GM12878 (cell line): ENCODE results near the gene PTS. TPM values are rescaled to one million over a fixed set of nuclear protein-coding genes. Genes with fewer than 3 reads are reported as not detected.
A peak's percentile ranks its signal among the peaks of the same experiment; 100 is the strongest.

Source experiments
- ATAC-seq: fragments of 200-7000 bp; cut with Tn5 transposase; 3 replicates; pipeline ENCODE4 v1.9.1; 2020; ENCODE audit warnings: mild to moderate bottlenecking, moderate library complexity
- BruUV-seq: library from RNA; stranded (reverse); fragments of 400-500 nt; replicated peaks from 2 replicates; lab custom pipeline; 2021; lab: Mats Ljungman, UMichigan
- CTCF ChIA-PET: fragments of 300-600 bp; sonication (Branson Sonifier 250); formaldehyde crosslinking; extraction: SDS; loops from one replicate; lab custom pipeline; 2021; ENCODE audit warnings: inconsistent platforms; lab: Yijun Ruan, JAX
- POLR2A ChIA-PET: fragments of 350-600 bp; formaldehyde crosslinking; extraction: SDS; loops from one replicate; lab custom pipeline; 2021; ENCODE audit warnings: inconsistent platforms; lab: Charles Lee
- RAD21 ChIA-PET: fragments of 300-600 bp; sonication (Branson Sonifier 250); formaldehyde crosslinking; loops from one replicate; lab custom pipeline; 2023; ENCODE audit warnings: antibody characterized with exemption; ENCODE audit not compliant: unreplicated experiment; lab: Charles Lee
- SMC1A ChIA-PET: fragments of 300-600 bp; sonication (Branson Sonifier 250); formaldehyde crosslinking; loops from one replicate; lab custom pipeline; 2023; ENCODE audit not compliant: unreplicated experiment, uncharacterized antibody; lab: Charles Lee
- DNase-seq: peaks from one replicate; pipeline ENCODE4 v3.0.0-alpha.2; 2011; ENCODE audit warnings: low read depth, low spot score
- FAIRE-seq: peaks from 3 replicates; lab custom pipeline; 2011; peaks lifted over from hg19 to GRCh38; lab: Jason Lieb, UNC
- H2AFZ ChIP-seq: 2 replicates; pipeline ENCODE4 v1.6.0; 2011; ENCODE audit warnings: low read depth, low read length, control low read depth; ENCODE audit not compliant: control insufficient read depth
- H3K27ac ChIP-seq: 2 replicates; pipeline ENCODE4 v1.5.1; 2011; ENCODE audit warnings: control low read depth; ENCODE audit not compliant: control insufficient read depth, insufficient read depth
- H3K27me3 ChIP-seq, 2 experiments: replicated peaks in 1 of 2; 2 replicates each; pipeline versions ENCODE4 v1.6.0 to v1.6.1; 2011; ENCODE audit warnings: low read length in 1 of 2; ENCODE audit not compliant: control insufficient read depth in 2 of 2, insufficient read depth in 2 of 2
- H3K36me3 ChIP-seq, 2 experiments: 2 replicates each; pipeline ENCODE4 v1.5.1; 2011; ENCODE audit warnings: low read length in 1 of 2; ENCODE audit not compliant: control insufficient read depth in 2 of 2, insufficient read depth in 2 of 2
- H3K4me1 ChIP-seq: 2 replicates; pipeline ENCODE4 v1.6.1; 2011; ENCODE audit warnings: mild to moderate bottlenecking, low read length, moderate library complexity, mixed read lengths; ENCODE audit not compliant: control insufficient read depth, insufficient read depth
- H3K4me2 ChIP-seq: 2 replicates; pipeline ENCODE4 v1.6.0; 2011; ENCODE audit warnings: control low read depth; ENCODE audit not compliant: control insufficient read depth, insufficient read depth
- H3K4me3 ChIP-seq: fragments of 200-600 bp; sonication (generic); 2 replicates; pipeline ENCODE4 v1.5.1; 2016
- H3K79me2 ChIP-seq: 2 replicates; pipeline ENCODE4 v1.6.0; 2011; ENCODE audit warnings: low read length; ENCODE audit not compliant: control insufficient read depth, insufficient read depth
- H3K9ac ChIP-seq: 2 replicates; pipeline ENCODE4 v1.8.0; 2011; ENCODE audit warnings: low read length, control low read depth, mixed read lengths; ENCODE audit not compliant: control insufficient read depth, insufficient read depth
- H3K9me3 ChIP-seq: replicated peaks from 3 replicates; pipeline ENCODE4 v1.5.1; 2011; ENCODE audit warnings: mild to moderate bottlenecking, low read length; ENCODE audit not compliant: control insufficient read depth, insufficient read depth
- H4K20me1 ChIP-seq: 2 replicates; pipeline ENCODE4 v1.6.0; 2011; ENCODE audit not compliant: control insufficient read depth, insufficient read depth
- BRCA1 ChIP-seq: IDR thresholded peaks from 2 replicates; pipeline ENCODE4 v1.6.1; 2011; ENCODE audit warnings: low read depth, low read length, improper control_type of control experiment
- CBX5 ChIP-seq: sonication (generic); IDR thresholded peaks from 2 replicates; pipeline ENCODE4 v1.6.1; 2016; ENCODE audit warnings: low read depth, moderate library complexity, mild to moderate bottlenecking, inconsistent platforms
- NFXL1 ChIP-seq: fragments of 450-650 bp; IDR thresholded peaks from 2 replicates; pipeline ENCODE4 v1.6.1; 2017; ENCODE audit warnings: antibody characterized with exemption, mild to moderate bottlenecking, borderline replicate concordance
- PML ChIP-seq: IDR thresholded peaks from 2 replicates; pipeline ENCODE4 v1.6.1; 2012; ENCODE audit warnings: low read length, inconsistent platforms
- RUNX3 ChIP-seq: IDR thresholded peaks from 2 replicates; pipeline ENCODE4 v1.6.1; 2012; ENCODE audit warnings: low read length, inconsistent platforms
- SIN3A ChIP-seq: IDR thresholded peaks from 2 replicates; pipeline ENCODE4 v1.6.1; 2012; ENCODE audit warnings: low read depth, low read length, improper control_type of control experiment
- STAT3 ChIP-seq: IDR thresholded peaks from 2 replicates; pipeline ENCODE4 v1.6.1; 2011; ENCODE audit warnings: low read depth, low read length, improper control_type of control experiment
- ZZZ3 ChIP-seq: IDR thresholded peaks from 2 replicates; pipeline ENCODE4 v1.6.1; 2011; ENCODE audit warnings: low read depth; ENCODE audit not compliant: control insufficient read depth, insufficient read length
- WGBS: methylation state at CpG from one replicate; pipeline ENCODE4 v1.1.6; 2016; ENCODE audit warnings: low lambda C conversion rate; ENCODE audit not compliant: insufficient replicate concordance, insufficient coverage; ENCODE audit errors: missing lambda C conversion rate; 5-methylcytosine and 5-hydroxymethylcytosine counted together
- in situ Hi-C: fragments of 300-500 bp; cut with MboI; formaldehyde crosslinking; loops from 9 replicates; pipeline ENCODE4 v1.14.3; 2018; ENCODE audit warnings: mixed read lengths
- intact Hi-C: fragments of 100-400 bp; cut with micrococcal nuclease; formaldehyde crosslinking; loops from one replicate; pipeline ENCODE4 v1.14.2; 2022; ENCODE audit not compliant: unreplicated experiment
- polyA plus RNA-seq, 11 experiments: library from polyadenylated mRNA; depleted of rRNA in 4 of 11; unstranded in 6 of 11; stranded (reverse) in 5 of 11; fragments of >200 nt; fragmentation: Nextera tagmentation in 4 of 11; fragmentation: Illumina TruSeq in 1 of 11; extraction: Ambion mirVana in 4 of 11; extraction: Trizol in 1 of 11; gene quantifications; 1 replicate in 1 of 11; 2 replicates in 10 of 11; pipeline versions ENCODE4 v1.2.1 to v1.2.3, GENCODE V29; 2011 to 2016; ENCODE audit warnings: inconsistent platforms in 2 of 11, missing spikeins in 2 of 11, low read depth in 1 of 11
- total RNA-seq, 4 experiments: library from RNA; depleted of rRNA in 3 of 4; stranded (reverse); fragments of >200 nt in 3 of 4; fragmentation: Illumina TruSeq in 1 of 4; extraction: Trizol in 1 of 4; gene quantifications; 2 replicates each; pipeline versions ENCODE4 v1.2.1 to v1.2.3, GENCODE V29; 2013 to 2021
- TF ChIP-seq, protein P1 (sequence below): fragments of 450-650 bp; IDR thresholded peaks from 2 replicates; pipeline ENCODE4 v1.6.1; 2017; ENCODE audit warnings: borderline replicate concordance
- TF ChIP-seq, protein P2 (sequence below): IDR thresholded peaks from 2 replicates; pipeline ENCODE4 v1.6.1; 2011; ENCODE audit warnings: mild to moderate bottlenecking, low read depth, low read length, moderate library complexity; ENCODE audit not compliant: insufficient replicate concordance
- TF ChIP-seq, protein P3 (sequence below): IDR thresholded peaks from 2 replicates; pipeline ENCODE4 v1.6.1; 2011; ENCODE audit warnings: borderline replicate concordance, low read depth, mild to moderate bottlenecking, moderate library complexity, mixed read lengths, low read length; ENCODE audit not compliant: insufficient read depth; ENCODE audit errors: extremely low read length

Gene PTS
- total and polyA plus RNA-seq, 10 of the 15 experiments (the other 5 are each of a cell fraction or from before 2014, with no cell fraction given): 11.7 to 47.6 (median 15.5) TPM

DNA sequence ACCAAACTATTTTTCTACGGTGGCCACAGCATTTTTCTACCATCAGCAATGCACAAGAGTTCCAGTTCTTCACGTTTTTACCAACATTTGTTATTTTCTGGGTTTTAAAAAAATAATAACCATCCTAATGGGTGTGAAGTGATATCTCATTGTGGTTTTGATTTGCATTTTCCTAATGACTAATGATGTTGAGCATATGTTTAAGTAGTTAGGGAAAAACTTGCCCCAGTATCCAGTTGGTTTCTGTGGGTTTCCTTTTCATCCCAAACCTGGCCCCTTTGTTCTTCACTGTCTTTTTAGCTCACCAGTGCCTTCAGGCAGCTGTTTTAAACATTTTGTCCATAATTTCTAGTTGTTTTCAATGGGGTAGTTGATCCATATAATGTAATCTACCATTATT lies 14.7 kb upstream of the PTS start:
- Histone ChIP-seq H3K4me2 (no peak overlapping the region), H3K4me1 (no peaks in the 10 kb centered on the region), H4K20me1 (no peaks in the 10 kb centered on the region), H2AFZ (no peak overlapping the region), H3K9ac (no peak overlapping the region), H3K79me2 (no peaks in the 10 kb centered on the region), H3K27ac (no peak overlapping the region), H3K4me3 (no peak overlapping the region), H3K36me3 (no peaks in the 10 kb centered on the region), H3K27me3 (no peaks in the 10 kb centered on the region), H3K9me3 (no peaks in the 10 kb centered on the region)
- ATAC-seq (no peak; the same call in 2 of the 3 replicates), FAIRE-seq (no peak), DNase-seq (no peak)
- no TSS peak for BruUV-seq
- SMC1A ChIA-PET: interaction anchor here (0.5 to 1.1 kb wide), 2 partner anchors 68 to 69 kb away, joined by 4 read pairs; no protein-coding TSS in a partner anchor
- in situ Hi-C loops (no loop called here), intact Hi-C loops (loop anchor here (10.0 kb wide), 1 partner anchor 1323 kb away; no protein-coding TSS in a partner anchor)
- POLR2A ChIA-PET: no interaction called here
- WGBS: 46% methylated on average over 2 of the region's 2 CpGs
- peak; percentile 55 for TF ChIP-seq RUNX3
- TF ChIP-seq, protein P1, sequence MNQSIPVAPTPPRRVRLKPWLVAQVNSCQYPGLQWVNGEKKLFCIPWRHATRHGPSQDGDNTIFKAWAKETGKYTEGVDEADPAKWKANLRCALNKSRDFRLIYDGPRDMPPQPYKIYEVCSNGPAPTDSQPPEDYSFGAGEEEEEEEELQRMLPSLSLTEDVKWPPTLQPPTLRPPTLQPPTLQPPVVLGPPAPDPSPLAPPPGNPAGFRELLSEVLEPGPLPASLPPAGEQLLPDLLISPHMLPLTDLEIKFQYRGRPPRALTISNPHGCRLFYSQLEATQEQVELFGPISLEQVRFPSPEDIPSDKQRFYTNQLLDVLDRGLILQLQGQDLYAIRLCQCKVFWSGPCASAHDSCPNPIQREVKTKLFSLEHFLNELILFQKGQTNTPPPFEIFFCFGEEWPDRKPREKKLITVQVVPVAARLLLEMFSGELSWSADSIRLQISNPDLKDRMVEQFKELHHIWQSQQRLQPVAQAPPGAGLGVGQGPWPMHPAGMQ: no peak
- RAD21 ChIA-PET: interaction anchor here (1.0 kb wide), 1 partner anchor 10 kb away, joined by 3 read pairs; no protein-coding TSS in a partner anchor
- CTCF ChIA-PET: interaction anchor here (0.8 to 1.3 kb wide), 2 partner anchors 10 to 68 kb away, joined by 3 to 12 read pairs; no protein-coding TSS in a partner anchor

DNA sequence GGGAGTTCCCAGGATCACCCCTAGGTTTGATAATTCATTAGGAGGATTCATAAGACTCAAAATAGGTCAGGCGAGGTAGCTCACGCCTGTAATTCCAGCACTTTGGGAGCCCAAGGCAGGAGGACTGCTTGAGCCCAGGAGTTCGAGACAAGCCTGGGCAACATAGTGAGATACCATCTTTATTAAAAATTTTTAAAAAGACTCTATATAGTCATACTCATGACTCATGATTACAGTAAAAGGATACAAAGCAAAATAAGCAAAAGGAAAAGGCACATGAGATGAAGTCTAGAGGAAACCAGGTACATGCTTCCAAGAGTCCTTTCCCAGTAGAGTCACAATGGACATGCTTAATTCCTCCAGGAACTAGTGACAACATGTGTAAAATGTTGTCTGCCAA lies 13.9 kb upstream of the PTS start:
- intact Hi-C loops: loop anchor here (10.0 kb wide), 1 partner anchor 1323 kb away; no protein-coding TSS in a partner anchor
- Histone ChIP-seq H3K27ac (no peak overlapping the region), H4K20me1 (no peaks in the 10 kb centered on the region), H2AFZ (no peak overlapping the region), H3K27me3 (no peaks in the 10 kb centered on the region), H3K4me2 (no peak overlapping the region), H3K79me2 (no peaks in the 10 kb centered on the region), H3K4me1 (no peaks in the 10 kb centered on the region), H3K9me3 (no peaks in the 10 kb centered on the region), H3K4me3 (no peak overlapping the region), H3K9ac (no peak overlapping the region), H3K36me3 (no peaks in the 10 kb centered on the region)
- DNase-seq: no peak
- RAD21 ChIA-PET: interaction anchor here (1.0 kb wide), 1 partner anchor 9 kb away, joined by 3 read pairs; no protein-coding TSS in a partner anchor
- FAIRE-seq: no peak
- 63% methylated on average over 3 of the region's 3 CpGs for WGBS
- SMC1A ChIA-PET: interaction anchor here (0.5 to 1.1 kb wide), 2 partner anchors 67 to 68 kb away, joined by 4 read pairs; no protein-coding TSS in a partner anchor
- no peak for ATAC-seq
- CTCF ChIA-PET: interaction anchor here (1.3 kb wide), 1 partner anchor 68 kb away, joined by 12 read pairs; no protein-coding TSS in a partner anchor
- in situ Hi-C loops: no loop called here
- POLR2A ChIA-PET: no interaction called here
- no TSS peak for BruUV-seq
- no peak for TF ChIP-seq ZZZ3
- no peak for TF ChIP-seq NFXL1
- TF ChIP-seq SIN3A: no peak
- TF ChIP-seq STAT3: no peak
- no peak for TF ChIP-seq BRCA1
- no peak for TF ChIP-seq CBX5
- TF ChIP-seq, protein P2, sequence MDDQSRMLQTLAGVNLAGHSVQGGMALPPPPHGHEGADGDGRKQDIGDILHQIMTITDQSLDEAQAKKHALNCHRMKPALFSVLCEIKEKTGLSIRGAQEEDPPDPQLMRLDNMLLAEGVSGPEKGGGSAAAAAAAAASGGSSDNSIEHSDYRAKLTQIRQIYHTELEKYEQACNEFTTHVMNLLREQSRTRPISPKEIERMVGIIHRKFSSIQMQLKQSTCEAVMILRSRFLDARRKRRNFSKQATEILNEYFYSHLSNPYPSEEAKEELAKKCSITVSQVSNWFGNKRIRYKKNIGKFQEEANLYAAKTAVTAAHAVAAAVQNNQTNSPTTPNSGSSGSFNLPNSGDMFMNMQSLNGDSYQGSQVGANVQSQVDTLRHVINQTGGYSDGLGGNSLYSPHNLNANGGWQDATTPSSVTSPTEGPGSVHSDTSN: no peak
- TF ChIP-seq, protein P3, sequence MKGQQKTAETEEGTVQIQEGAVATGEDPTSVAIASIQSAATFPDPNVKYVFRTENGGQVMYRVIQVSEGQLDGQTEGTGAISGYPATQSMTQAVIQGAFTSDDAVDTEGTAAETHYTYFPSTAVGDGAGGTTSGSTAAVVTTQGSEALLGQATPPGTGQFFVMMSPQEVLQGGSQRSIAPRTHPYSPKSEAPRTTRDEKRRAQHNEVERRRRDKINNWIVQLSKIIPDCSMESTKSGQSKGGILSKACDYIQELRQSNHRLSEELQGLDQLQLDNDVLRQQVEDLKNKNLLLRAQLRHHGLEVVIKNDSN: no peak
- no peak for TF ChIP-seq PML
